ENCODE measurements around the gene PALLD.

DNA sequence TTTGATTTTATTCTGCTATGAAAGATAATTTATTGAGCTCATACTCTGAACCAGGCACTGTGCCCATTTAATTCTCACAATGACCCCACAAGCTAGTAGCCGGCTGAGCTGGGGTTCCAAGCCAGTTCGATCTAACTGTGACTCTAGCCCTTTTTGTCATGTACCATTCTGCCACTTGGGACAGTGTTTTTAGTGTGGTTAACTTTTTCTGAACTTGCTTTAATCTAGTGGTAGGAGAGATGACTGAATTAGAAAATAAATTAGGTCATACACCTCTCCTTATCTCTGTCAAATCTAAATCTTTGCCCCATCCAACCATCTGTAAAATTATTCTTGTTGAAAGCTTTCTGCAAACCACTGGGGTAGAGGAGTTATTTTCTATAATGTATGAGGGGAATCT is 377.2 kb downstream of the PALLD start:
- no peak for TF ChIP-seq POLR2A (IDR thresholded peaks at IDR 0.05)
- TF ChIP-seq, protein P1, sequence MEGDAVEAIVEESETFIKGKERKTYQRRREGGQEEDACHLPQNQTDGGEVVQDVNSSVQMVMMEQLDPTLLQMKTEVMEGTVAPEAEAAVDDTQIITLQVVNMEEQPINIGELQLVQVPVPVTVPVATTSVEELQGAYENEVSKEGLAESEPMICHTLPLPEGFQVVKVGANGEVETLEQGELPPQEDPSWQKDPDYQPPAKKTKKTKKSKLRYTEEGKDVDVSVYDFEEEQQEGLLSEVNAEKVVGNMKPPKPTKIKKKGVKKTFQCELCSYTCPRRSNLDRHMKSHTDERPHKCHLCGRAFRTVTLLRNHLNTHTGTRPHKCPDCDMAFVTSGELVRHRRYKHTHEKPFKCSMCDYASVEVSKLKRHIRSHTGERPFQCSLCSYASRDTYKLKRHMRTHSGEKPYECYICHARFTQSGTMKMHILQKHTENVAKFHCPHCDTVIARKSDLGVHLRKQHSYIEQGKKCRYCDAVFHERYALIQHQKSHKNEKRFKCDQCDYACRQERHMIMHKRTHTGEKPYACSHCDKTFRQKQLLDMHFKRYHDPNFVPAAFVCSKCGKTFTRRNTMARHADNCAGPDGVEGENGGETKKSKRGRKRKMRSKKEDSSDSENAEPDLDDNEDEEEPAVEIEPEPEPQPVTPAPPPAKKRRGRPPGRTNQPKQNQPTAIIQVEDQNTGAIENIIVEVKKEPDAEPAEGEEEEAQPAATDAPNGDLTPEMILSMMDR (IDR thresholded peaks at IDR 0.05): no peak

All from testis (tissue), 2 donors.